Measurements from ENCODE around the gene WDR4.

GRCh38 chr21:42847051-42847707 lies 32.2 kb downstream of the WDR4 start:
- TF ChIP-seq, protein P1, sequence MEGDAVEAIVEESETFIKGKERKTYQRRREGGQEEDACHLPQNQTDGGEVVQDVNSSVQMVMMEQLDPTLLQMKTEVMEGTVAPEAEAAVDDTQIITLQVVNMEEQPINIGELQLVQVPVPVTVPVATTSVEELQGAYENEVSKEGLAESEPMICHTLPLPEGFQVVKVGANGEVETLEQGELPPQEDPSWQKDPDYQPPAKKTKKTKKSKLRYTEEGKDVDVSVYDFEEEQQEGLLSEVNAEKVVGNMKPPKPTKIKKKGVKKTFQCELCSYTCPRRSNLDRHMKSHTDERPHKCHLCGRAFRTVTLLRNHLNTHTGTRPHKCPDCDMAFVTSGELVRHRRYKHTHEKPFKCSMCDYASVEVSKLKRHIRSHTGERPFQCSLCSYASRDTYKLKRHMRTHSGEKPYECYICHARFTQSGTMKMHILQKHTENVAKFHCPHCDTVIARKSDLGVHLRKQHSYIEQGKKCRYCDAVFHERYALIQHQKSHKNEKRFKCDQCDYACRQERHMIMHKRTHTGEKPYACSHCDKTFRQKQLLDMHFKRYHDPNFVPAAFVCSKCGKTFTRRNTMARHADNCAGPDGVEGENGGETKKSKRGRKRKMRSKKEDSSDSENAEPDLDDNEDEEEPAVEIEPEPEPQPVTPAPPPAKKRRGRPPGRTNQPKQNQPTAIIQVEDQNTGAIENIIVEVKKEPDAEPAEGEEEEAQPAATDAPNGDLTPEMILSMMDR (IDR thresholded peaks at IDR 0.05) = no peak
- no peak for TF ChIP-seq POLR2A (IDR thresholded peaks at IDR 0.05)
